Measurements from ENCODE around the gene SACS.
"Not testable (repeated sequence)": the region's sequence is repeated elsewhere in the genome, so short reads cannot be mapped to it uniquely, and the experiment has no call there.

Gene SACS

DNA sequence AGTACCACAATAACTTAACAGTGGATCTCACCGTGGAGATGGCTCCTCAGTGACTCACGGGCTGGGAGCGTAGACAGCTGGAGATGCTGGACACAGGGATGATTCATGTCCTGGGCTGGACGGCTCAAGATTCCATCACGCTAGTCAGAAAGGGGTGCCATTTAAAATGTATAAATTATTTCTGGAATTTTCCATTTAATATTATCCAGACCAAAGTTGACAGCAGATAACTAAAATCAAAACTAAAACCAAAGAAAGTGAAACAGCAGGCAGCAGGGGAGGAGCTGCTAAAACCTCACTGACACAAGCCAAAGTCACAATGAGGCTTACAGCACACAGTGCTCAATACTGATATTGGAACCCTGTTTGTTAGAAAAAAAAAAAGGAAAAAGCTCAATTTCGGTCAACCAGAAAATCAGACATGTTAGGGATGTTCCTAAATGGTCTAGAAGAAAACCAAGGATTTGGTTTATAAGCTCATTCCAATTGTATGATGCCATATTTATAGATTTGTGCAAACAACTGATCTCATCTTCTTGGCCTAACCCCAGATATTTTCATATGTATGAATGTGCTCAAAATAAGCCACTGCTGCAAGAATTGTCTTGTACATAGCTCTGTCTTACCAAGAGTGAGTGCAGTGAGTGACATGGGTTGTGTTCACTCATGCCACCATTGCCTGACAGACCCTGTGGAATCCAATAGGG lies 111.8 kb downstream of the SACS start:
- H3K4me3 ChIP-seq (ENCODE audit: low read length), result peak overlapping the region; percentile 78
- peak; percentile 98 for DNase-seq (ENCODE audit: low read depth)

GRCh38 chr13:23320926-23321534 lies 112.5 kb downstream of the SACS start:
- no peak for DNase-seq (ENCODE audit: low read depth)
- no peaks in the 10 kb centered on the region for H3K36me3 ChIP-seq (ENCODE audit: control insufficient read depth, insufficient read depth, low read length, severe bottlenecking)
- H3K9me3 ChIP-seq (ENCODE audit: control insufficient read depth, low read length), result no peaks in the 10 kb centered on the region
- no peaks in the 10 kb centered on the region for H3K27me3 ChIP-seq (replicated peaks; ENCODE audit: control insufficient read depth, insufficient read depth, low read length)
- peaks cover 36% of the 10 kb centered on the region for H3K4me1 ChIP-seq (ENCODE audit: control insufficient read depth, insufficient read depth, low read length)
- peak overlapping the region; percentile 78 for H3K4me3 ChIP-seq (ENCODE audit: low read length)
- H3K9ac ChIP-seq (ENCODE audit: low read length), result peak overlapping the region; percentile 75

More for the DNA sequence above, 111.8 kb downstream of the SACS start:
- Histone ChIP-seq H3K4me1 (ENCODE audit: control insufficient read depth, insufficient read depth, low read length) (peaks cover 36% of the 10 kb centered on the region), H3K36me3 (ENCODE audit: control insufficient read depth, insufficient read depth, low read length, severe bottlenecking) (no peaks in the 10 kb centered on the region), H3K9me3 (ENCODE audit: control insufficient read depth, low read length) (no peaks in the 10 kb centered on the region), H3K27me3 (replicated peaks; ENCODE audit: control insufficient read depth, insufficient read depth, low read length) (no peaks in the 10 kb centered on the region), H3K9ac (ENCODE audit: low read length) (peak overlapping the region; percentile 75)

- Histone ChIP-seq H3K4me1 (ENCODE audit: control insufficient read depth, insufficient read depth, low read length) (peaks cover 36% of the 10 kb centered on the region), H3K36me3 (ENCODE audit: control insufficient read depth, insufficient read depth, low read length, severe bottlenecking) (no peaks in the 10 kb centered on the region), H3K9me3 (ENCODE audit: control insufficient read depth, low read length) (no peaks in the 10 kb centered on the region), H3K27me3 (replicated peaks; ENCODE audit: control insufficient read depth, insufficient read depth, low read length) (no peaks in the 10 kb centered on the region), H3K9ac (ENCODE audit: low read length) (peak overlapping the region; percentile 75), H3K4me3 (ENCODE audit: low read length) (peak overlapping the region; percentile 73)
- no peak for DNase-seq (ENCODE audit: low read depth)
These were observed 113.6 kb downstream of the SACS start for GRCh38 chr13:23319883-23320224.

GRCh38 chr13:23314837-23315236 lies 118.7 kb downstream of the SACS start:
- not testable (repeated sequence) for H3K4me3 ChIP-seq (ENCODE audit: low read length); H3K27me3 ChIP-seq (replicated peaks; ENCODE audit: control insufficient read depth, insufficient read depth, low read length); H3K9me3 ChIP-seq (ENCODE audit: control insufficient read depth, low read length); H3K36me3 ChIP-seq (ENCODE audit: control insufficient read depth, insufficient read depth, low read length, severe bottlenecking); DNase-seq (ENCODE audit: low read depth); H3K9ac ChIP-seq (ENCODE audit: low read length)
- H3K4me1 ChIP-seq (ENCODE audit: control insufficient read depth, insufficient read depth, low read length), result peaks cover 11% of the 10 kb centered on the region

- Histone ChIP-seq H3K9me3 (ENCODE audit: control insufficient read depth, low read length) (no peaks in the 10 kb centered on the region), H3K9ac (ENCODE audit: low read length) (no peak overlapping the region), H3K36me3 (ENCODE audit: control insufficient read depth, insufficient read depth, low read length, severe bottlenecking) (no peaks in the 10 kb centered on the region), H3K4me1 (ENCODE audit: control insufficient read depth, insufficient read depth, low read length) (peaks cover 33% of the 10 kb centered on the region), H3K27me3 (replicated peaks; ENCODE audit: control insufficient read depth, insufficient read depth, low read length) (no peaks in the 10 kb centered on the region), H3K4me3 (ENCODE audit: low read length) (no peak overlapping the region)
- peak; percentile 51 for DNase-seq (ENCODE audit: low read depth)
These were observed 140.9 kb downstream of the SACS start for GRCh38 chr13:23292586-23292985.

- Histone ChIP-seq H3K4me1 (ENCODE audit: control insufficient read depth, insufficient read depth, low read length) (peaks cover 33% of the 10 kb centered on the region), H3K36me3 (ENCODE audit: control insufficient read depth, insufficient read depth, low read length, severe bottlenecking) (no peaks in the 10 kb centered on the region), H3K27me3 (replicated peaks; ENCODE audit: control insufficient read depth, insufficient read depth, low read length) (no peaks in the 10 kb centered on the region), H3K9me3 (ENCODE audit: control insufficient read depth, low read length) (no peaks in the 10 kb centered on the region), H3K4me3 (ENCODE audit: low read length) (no peak overlapping the region), H3K9ac (ENCODE audit: low read length) (no peak overlapping the region)
- DNase-seq (ENCODE audit: low read depth), result peak; percentile 12
These were observed 143.6 kb downstream of the SACS start for GRCh38 chr13:23289917-23290357.

DNA sequence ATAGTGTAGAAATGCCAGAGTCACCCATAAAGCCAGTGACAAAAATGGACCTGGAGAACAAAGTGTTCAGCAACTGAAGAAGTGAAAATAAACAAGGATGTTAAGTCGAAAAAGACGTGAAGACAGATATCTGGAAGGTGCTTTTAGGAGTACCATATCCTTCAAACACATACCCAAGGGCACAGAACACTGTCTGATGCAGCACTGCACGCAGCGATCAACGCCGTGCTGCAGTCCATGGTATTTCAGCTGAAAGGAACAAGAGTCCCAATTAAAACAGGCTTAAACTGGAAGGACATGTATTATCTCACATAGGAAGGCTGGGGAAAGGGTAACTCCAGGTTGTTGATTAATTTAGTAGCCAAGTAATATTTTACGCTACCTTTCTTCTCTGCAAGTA lies 144.5 kb downstream of the SACS start:
- Histone ChIP-seq H3K9ac (ENCODE audit: low read length) (no peak overlapping the region), H3K9me3 (ENCODE audit: control insufficient read depth, low read length) (no peaks in the 10 kb centered on the region), H3K27me3 (replicated peaks; ENCODE audit: control insufficient read depth, insufficient read depth, low read length) (no peaks in the 10 kb centered on the region), H3K4me1 (ENCODE audit: control insufficient read depth, insufficient read depth, low read length) (peaks cover 25% of the 10 kb centered on the region), H3K36me3 (ENCODE audit: control insufficient read depth, insufficient read depth, low read length, severe bottlenecking) (no peaks in the 10 kb centered on the region), H3K4me3 (ENCODE audit: low read length) (peak overlapping the region; percentile 46)
- no peak for DNase-seq (ENCODE audit: low read depth)

- Histone ChIP-seq H3K4me3 (ENCODE audit: low read length) (peak overlapping the region; percentile 46), H3K36me3 (ENCODE audit: control insufficient read depth, insufficient read depth, low read length, severe bottlenecking) (no peaks in the 10 kb centered on the region), H3K27me3 (replicated peaks; ENCODE audit: control insufficient read depth, insufficient read depth, low read length) (no peaks in the 10 kb centered on the region), H3K9ac (ENCODE audit: low read length) (no peak overlapping the region), H3K9me3 (ENCODE audit: control insufficient read depth, low read length) (no peaks in the 10 kb centered on the region), H3K4me1 (ENCODE audit: control insufficient read depth, insufficient read depth, low read length) (peaks cover 23% of the 10 kb centered on the region)
- no peak for DNase-seq (ENCODE audit: low read depth)
These were observed 144.9 kb downstream of the SACS start for GRCh38 chr13:23288564-23288963.

DNA sequence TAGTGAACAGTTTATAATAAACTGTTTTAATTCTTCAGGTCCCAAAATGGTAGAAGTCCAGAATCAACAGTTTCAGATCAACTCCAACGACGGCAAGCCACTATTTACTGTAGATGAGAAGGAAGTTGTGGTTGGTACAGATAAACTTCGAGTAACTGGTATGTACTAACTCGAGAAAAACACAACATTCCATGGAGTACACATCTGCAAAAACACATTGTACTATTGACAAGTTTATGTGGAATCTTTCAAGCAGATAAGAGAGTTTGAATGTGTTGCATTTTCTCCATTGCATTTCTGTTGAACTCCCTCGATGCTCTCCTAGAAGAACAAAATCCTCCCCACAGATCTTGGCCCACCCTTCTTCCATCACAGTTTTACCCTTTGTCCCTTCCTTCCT lies 154.2 kb downstream of the SACS start:
- H3K4me1 ChIP-seq (ENCODE audit: control insufficient read depth, insufficient read depth, low read length), result no peaks in the 10 kb centered on the region

More for the DNA sequence above, 154.2 kb downstream of the SACS start:
- H3K4me3 ChIP-seq (ENCODE audit: low read length), result no peak overlapping the region
- no peaks in the 10 kb centered on the region for H3K36me3 ChIP-seq (ENCODE audit: control insufficient read depth, insufficient read depth, low read length, severe bottlenecking)
- no peaks in the 10 kb centered on the region for H3K9me3 ChIP-seq (ENCODE audit: control insufficient read depth, low read length)
- H3K27me3 ChIP-seq (replicated peaks; ENCODE audit: control insufficient read depth, insufficient read depth, low read length), result no peaks in the 10 kb centered on the region
- no peak overlapping the region for H3K9ac ChIP-seq (ENCODE audit: low read length)
- DNase-seq (ENCODE audit: low read depth), result no peak
